GM18867 (cell line): ENCODE results near the gene KAT6B.
A peak's percentile ranks its signal among the peaks of the same experiment; 100 is the strongest.
"Not testable (repeated sequence)": the region's sequence is repeated elsewhere in the genome, so short reads cannot be mapped to it uniquely, and the experiment has no call there.

Experiments
- ATAC-seq: cut with Tn5 transposase; IDR thresholded peaks from one replicate; pipeline ENCODE4 v1.9.1; 2021; ENCODE audit warnings: mild to moderate bottlenecking, moderate library complexity; ENCODE audit not compliant: unreplicated experiment

Gene KAT6B

DNA sequence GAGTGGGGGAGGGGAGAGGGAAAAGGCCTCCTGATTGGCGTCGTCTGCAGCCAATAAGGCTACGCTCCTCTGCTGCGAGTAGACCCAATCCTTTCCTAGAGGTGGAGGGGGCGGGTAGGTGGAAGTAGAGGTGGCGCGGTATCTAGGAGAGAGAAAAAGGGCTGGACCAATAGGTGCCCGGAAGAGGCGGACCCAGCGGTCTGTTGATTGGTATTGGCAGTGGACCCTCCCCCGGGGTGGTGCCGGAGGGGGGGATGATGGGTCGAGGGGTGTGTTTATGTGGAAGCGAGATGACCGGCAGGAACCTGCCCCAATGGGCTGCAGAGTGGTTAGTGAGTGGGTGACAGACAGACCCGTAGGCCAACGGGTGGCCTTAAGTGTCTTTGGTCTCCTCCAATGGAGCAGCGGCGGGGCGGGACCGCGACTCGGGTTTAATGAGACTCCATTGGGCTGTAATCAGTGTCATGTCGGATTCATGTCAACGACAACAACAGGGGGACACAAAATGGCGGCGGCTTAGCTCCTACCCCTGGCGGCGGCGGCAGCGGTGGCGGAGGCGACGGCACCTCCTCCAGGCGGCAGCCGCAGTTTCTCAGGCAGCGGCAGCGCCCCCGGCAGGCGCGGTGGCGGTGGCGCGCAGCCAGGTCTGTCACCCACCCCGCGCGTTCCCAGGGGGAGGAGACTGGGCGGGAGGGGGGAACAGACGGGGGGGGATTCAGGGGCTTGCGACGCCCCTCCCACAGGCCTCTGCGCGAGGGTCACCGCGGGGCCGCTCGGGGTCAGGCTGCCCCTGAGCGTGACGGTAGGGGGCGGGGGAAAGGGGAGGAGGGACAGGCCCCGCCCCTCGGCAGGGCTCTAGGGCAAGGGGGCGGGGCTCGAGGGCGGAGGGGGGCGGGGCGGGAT, at the start of gene KAT6B:
TSS of gene KAT6B (plus strand) at position 459 of the 903 bp plus-strand sequence. CDS start 16,258 bp downstream, outside the sequence.
- ATAC-seq, result peak; percentile 88

DNA sequence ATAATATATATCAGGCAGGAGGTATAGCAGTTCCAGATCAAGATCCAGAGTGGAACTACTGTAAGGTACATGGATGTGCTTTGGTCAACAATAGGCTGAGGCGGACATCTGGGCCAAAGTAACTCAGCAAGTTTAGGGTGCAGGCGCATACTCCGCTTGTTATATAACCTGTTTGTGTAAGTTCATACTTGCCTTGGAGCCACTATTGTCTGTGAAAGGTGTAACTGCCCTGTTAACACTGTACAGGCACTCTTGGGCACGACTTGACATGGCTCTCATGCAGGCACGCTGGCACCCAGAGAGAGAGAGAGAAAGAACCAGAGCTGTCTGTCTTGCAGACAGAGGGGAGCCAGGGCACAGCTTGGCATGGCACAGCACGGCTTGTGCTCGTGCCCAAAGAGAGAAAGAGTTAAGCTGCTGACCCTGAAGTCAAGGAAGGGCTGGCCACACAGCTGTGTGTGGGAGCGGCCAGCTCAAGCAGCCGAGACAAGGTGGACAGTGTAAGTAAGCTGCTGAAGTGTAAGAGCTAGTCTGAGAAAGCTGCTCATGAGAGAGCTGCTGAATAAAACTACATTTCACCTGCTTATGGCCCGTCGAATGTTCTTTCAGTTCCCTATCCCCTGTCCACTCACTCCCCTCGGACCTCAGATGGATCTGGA, 47.8 kb upstream of the KAT6B start:
- ATAC-seq, result no peak

DNA sequence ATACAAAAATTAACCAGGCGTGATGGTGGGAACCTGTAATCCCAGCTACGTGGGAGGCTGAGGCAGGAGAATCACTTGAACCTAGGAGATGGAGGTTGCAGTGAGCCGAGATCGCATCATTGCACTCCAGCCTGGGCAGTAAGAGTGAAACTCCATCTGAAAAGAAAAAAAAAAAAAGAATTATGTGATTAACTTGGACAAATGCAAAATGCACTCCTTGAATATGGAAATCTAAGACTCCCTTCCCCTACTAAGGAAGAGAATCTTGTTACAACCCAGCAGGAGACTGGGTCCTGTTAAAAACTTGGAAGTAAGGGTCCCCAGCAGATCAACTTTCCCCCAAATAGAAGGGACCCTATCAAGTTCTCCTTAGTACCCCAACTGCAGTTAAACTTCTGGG, 44.5 kb upstream of the KAT6B start:
- not testable (repeated sequence) for ATAC-seq

- ATAC-seq, result no peak
Observed at GRCh38 chr10:74784462-74784861, 41.9 kb upstream of the KAT6B start.

- no peak for ATAC-seq
Observed at GRCh38 chr10:74786126-74786525, 40.3 kb upstream of the KAT6B start.

GRCh38 chr10:74787457-74787856, 38.9 kb upstream of the KAT6B start:
- no peak for ATAC-seq

- ATAC-seq, result not testable (repeated sequence)
Observed at GRCh38 chr10:74791979-74792378, 34.4 kb upstream of the KAT6B start.

- no peak for ATAC-seq
Observed at GRCh38 chr10:74792726-74793125, 33.7 kb upstream of the KAT6B start.

- not testable (repeated sequence) for ATAC-seq
Observed at GRCh38 chr10:74793240-74793639, 33.2 kb upstream of the KAT6B start.

DNA sequence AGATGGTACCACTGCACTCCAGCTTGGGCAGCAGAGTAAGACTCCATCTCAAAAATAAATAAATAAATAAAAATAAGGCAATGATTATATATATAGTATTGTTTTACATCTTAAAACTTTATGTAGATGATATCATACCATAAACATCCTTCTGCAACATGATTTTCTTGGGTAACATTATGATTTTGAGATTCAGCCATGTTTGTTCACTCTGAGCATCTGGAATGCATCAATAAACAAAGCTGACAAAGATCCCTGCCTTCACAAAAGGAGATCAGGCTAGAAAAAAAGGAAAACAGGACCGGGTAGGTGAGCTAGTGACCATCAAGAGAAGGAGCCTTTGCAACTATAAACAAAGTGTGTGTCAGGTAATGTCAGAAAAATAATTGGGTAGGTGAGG, 31.9 kb upstream of the KAT6B start:
- ATAC-seq, result no peak

- no peak for ATAC-seq
Observed at GRCh38 chr10:74797550-74797949, 28.9 kb upstream of the KAT6B start.

- ATAC-seq, result no peak
Observed at GRCh38 chr10:74799721-74800221, 26.6 kb upstream of the KAT6B start.

- ATAC-seq, result no peak
Observed at GRCh38 chr10:74801447-74801846, 25.0 kb upstream of the KAT6B start.

- ATAC-seq, result no peak
Observed at GRCh38 chr10:74808501-74808900, 17.9 kb upstream of the KAT6B start.

- no peak for ATAC-seq
Observed at GRCh38 chr10:74810087-74810486, 16.3 kb upstream of the KAT6B start.

DNA sequence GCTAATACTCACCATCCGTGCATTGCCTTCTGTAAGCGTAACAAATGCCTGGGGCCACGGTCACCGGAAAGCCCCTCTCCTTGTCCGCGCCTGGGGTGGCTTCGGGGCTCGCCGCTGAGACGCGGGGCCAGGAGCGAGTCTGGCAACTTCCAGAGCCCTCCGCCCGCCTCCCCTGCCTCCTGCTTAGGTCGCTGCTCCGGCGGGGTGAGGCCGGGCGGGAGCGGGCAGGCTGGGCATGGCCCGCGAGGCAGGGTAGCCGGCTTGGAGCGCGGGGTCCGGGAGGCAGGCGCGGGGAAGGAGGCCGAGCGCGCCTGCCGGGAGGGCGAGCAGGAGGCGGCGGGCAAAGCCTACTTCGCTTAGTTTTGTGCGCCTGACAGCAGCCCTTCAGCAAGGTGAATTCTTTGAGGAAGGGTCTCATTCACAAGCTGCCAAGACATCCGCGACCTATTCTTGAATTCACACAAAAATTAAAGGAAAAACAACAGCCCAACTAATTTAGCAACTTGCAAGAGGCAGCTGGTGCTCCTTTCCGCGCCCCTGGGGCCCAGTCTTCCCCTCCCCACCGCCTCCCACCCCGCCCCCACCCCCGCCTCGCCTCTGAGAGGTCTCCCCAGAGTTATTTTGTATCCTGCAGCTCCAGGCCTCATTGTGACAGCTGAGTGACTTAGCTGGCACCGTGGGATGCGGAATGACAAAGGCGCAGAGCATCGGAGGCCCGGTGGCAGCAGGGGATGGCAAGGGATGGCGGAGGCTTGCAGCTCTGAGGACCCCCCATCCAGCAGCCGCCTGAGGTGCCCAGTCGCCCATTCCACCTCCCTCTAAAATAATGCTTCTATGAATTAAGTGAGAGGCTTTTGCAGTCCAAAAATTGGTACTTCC, 12.8 kb upstream of the KAT6B start:
- no peak for ATAC-seq

DNA sequence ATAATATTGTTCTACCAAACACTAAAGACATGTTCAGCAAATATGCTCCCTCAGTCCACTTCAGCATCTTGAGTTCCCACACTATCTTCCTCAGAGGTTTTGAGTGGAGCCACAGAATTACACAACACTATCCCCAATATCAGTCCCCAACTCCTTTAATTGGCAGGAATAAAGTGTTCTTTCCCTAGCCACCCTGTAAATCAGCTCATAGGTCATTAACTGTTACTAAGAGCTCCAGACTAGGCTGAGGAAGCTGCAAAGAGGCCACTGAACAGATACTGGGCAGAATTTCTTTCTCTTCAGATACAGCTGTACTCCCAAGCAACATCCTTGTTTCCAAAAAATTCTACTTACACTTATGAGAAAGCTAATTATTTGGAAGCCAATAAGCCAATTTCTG, 11.6 kb upstream of the KAT6B start:
- no peak for ATAC-seq

GRCh38 chr10:74816824-74817498, 9.4 kb upstream of the KAT6B start:
- no peak for ATAC-seq

DNA sequence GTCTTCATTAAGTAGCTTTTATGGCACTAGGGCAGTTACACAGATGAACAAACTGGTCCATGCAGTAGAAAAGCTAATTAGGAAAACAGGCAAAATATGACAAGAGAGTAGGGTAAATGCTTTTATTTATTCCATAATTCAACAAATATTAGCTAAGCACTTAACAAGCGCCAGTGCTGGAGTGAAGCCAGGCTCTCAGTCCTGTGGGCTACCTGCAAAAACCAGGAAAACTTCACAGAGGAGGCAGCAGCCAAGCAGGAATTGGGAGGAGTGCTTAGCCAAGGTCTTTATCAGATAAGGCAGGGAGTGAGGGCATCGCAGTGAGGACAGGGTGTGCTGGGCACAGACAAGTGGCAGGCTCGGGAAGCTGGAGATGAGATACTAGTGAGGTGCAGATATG, 4.9 kb upstream of the KAT6B start:
- no peak for ATAC-seq

GRCh38 chr10:74822101-74822500, 4.3 kb upstream of the KAT6B start:
- no peak for ATAC-seq
